GM21717 (cell line): ENCODE data around the gene CDH4.

Experiments used
- ATAC-seq: cut with Tn5 transposase; IDR thresholded peaks from one replicate; pipeline ENCODE4 v1.9.1; 2021; ENCODE audit warnings: mild to moderate bottlenecking, moderate library complexity; ENCODE audit not compliant: unreplicated experiment

The CDH4 gene

DNA sequence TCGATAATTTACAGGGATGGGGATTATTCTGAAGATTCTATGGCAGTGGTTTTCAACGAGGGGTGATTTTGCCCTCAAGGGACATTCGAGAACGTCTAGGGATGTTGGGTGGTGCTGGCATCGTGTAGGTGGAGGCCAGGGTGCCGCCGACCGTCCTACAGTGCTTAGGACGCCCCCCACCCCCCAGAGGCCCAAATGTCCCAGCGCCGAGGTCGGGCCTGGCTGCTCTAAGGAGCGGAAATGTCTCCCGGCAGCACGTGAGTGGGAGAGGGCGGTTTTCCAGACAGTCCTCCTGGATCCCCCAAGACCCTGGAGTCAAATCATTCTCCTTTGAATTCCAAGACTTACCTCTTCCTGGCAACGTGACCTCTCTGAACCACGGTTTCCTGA lies 101.9 kb downstream of the CDH4 start:
- ATAC-seq: no peak

DNA sequence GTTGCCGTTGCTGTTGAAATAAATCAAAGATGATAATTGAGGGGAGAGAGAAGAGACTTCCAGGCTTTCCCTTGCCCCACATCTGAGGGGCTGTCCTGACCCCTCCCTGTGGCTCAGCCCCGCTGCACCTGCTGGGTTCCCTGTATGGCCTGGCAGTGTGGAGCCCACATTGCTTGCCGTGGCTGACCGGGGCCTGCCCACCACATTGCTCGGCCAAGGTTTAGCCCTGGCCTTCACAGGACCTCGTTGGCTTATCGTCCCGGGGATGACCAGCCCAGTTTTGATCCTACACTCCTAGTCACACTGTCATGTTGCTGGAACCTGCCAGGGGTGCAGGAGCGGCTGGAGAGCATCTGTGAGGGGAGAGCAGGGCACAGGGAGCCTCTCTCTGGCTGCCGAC lies 102.4 kb downstream of the CDH4 start:
- no peak for ATAC-seq

DNA sequence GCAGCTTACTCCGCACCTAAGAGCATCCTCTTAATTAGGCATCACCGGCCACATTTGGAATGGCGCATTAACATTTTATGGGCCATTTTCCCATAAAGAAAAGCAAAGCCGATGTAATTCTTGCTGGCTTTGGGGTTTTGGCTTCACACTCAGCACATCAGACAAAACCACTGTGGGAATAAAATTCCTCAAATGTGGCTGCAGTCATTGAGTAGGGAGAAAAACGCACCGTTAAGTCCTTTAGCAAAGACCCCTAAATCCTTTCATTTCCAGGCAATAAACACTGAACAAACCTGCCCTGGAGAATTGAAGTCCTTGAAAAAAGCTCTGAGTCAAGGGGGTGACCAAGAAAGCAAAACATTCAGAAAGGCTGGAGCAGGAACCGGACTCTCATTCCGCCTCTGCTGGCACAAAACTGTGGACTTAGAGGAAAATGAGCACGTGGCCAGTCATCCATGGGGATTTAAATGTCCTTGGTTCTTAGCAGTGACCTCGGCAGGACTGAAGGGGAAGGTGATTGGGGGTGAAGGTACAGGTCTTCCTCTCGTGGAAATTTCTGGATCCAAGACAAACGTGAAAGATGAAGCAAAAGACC lies 102.9 kb downstream of the CDH4 start:
- no peak for ATAC-seq

DNA sequence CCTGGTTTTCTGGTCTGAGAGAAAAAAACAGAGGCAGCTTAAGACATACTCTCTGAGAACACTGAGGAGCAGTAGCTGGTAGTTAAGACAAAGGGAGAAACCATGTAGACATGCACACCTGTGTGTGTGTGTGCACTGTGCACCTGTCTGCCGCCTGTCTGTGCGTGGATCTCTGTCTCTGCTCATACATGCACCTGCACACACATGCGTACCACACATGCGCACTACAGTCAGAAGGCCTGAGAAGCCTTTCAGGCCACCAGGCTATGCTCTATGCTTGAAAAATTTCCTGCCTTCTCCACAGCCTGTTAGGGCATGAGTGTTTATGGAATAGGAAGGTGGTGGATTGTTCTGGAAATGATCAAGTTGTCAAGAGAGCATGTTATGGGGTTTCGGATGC lies 103.5 kb downstream of the CDH4 start:
- no peak for ATAC-seq

DNA sequence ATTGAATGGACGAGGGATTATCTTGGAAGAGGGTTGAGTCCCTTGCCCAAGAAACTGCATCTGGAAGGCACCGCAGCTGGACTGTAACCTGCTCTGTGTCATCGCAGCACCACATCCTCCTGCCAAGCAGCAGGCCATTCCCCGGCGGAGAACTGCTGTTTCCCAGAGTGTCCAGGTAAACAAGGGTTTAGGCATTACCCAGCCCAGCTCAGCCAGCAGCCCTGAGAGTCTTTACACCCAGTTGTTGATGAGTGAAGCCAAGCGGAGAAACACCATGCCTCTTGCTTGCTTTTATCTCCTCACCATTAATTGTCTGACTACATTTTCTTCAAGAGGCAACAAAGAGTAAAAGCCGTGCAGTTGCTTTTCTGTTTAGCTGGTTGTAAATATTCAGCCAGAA lies 104.1 kb downstream of the CDH4 start:
- ATAC-seq: no peak

DNA sequence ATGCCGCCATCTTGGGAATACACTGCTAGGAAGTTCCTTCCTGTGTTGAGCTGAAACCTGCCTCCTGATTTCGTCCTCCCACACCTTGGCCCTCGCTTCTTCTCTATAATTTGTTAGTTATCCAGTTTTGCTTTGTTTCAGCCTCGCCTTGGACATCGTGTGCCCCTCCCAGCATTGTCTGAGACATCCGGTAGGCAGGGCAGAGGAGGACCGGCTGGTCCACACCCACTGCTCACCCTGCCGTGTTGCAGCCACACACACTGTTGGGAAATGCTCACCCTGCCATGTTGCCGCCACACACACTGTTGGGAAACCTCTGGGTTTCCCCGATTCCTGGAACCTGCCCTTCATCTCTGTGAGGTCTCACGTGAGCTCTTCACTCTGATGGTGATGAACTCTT lies 105.1 kb downstream of the CDH4 start:
- ATAC-seq: no peak

DNA sequence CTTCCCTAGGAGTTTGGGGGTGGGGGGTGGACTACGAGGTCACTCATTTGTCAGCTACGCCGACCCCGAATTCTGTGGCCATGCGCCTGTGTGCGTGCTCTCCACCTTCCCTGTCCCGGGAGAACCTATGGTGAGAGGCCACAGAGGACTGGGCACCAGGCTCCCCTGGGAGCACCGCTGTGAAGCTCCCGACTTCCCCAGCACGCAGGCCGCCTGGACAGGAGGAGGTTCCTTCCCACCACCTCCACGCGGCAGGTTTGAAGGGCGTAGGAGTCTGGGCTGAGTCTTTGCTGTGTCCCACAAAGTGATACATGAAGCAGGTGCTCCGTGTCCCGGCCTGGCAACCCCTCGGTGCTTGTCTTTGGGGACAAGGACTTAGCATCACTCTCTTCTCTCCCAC lies 107.2 kb downstream of the CDH4 start:
- ATAC-seq: no peak

DNA sequence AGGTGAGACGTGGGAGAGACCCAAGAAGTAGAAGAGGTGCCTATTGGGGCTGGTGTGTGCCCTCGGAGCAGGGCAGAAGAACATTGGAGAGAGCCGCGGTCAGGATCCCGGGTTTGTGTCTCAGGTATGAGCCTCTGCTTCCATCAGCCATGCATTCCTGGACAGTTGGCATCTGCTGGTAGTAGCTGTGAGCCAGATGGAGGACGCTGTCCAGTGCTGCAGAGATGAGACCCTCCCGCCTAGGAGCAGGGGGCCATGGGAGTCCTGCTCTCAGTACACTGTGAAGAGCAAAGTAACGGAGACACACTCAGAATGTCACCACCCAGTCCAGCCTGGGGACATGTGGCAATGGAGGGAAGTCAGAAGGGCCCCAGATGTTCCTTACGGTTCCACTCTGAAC lies 108.2 kb downstream of the CDH4 start:
- no peak for ATAC-seq

DNA sequence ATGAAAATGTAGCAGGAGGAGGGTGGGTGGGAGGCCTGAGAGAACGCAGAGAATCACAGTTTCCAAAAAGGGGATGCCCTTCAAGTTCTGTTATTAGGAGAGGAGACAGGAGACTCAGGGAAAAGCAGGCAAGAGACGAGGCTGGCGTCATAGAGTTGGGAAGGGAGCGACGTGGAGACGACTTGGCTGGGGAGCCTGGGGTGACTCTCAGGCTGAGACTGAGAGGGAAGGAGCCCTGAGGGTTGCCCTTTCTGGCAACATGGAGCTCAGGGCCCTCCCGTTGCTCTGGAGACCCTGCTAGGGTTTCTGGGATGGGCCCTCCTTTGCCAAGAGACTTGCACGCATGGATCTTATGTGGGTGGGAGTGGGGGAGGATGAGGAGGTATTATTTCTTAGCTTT lies 108.9 kb downstream of the CDH4 start:
- ATAC-seq: no peak

DNA sequence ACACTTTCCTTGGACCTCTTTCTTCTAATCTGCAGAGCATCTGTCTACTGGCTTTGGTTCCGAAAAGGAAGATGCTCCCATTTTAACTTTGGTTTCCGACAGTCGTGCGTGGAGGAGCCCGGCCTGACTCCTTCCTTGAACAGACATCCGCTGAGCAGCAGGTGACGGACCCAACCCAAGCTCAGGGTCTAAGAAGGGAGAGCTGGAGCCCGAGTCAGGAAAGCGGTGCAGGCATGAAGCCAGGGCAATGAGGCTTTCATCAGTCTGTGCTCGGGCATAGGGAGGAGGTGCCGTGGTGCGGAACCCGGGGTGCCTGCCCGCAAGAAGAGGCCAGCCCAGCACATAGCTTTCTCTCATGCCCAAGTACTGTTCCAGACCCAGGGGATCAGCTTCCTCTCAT lies 109.4 kb downstream of the CDH4 start:
- ATAC-seq: no peak

DNA sequence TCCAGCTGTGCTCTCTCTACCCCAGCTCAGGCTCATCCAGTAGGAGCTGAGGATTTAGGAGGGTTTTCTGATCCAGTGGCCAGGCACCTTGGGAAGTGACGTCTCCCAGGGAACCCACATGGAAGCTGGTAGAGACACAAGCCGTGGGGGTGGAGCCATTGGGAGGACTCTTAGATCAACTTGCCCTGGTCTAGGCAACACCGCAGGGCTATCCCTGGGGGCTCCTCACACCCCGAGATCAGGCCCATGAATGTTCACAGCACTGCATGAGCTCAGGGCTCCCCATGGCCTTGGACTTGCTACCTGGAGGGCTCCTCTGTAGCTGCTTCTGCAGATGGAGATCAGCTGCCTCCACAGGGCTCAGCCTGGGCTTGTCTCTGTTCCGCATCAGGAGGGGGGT lies 112.1 kb downstream of the CDH4 start:
- no peak for ATAC-seq

DNA sequence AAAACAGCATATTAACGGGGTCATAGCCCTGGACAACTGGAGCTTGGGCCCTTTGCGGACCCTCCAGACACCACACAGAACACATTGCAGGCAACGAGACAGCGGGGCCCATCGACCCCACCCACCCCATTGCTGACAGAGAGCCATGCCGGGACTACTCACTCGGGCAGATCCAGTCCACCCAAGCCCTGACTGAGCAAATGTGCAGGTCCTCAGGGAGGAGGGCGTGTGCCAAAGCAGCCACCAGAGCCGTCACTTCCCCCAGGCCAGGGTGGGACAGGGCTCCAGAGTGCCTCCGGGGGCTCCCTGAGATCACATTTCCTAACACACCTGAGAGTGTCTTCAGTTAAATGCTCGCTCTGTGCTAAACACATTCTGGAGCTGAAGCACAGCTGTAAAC lies 114.9 kb downstream of the CDH4 start:
- ATAC-seq: no peak

DNA sequence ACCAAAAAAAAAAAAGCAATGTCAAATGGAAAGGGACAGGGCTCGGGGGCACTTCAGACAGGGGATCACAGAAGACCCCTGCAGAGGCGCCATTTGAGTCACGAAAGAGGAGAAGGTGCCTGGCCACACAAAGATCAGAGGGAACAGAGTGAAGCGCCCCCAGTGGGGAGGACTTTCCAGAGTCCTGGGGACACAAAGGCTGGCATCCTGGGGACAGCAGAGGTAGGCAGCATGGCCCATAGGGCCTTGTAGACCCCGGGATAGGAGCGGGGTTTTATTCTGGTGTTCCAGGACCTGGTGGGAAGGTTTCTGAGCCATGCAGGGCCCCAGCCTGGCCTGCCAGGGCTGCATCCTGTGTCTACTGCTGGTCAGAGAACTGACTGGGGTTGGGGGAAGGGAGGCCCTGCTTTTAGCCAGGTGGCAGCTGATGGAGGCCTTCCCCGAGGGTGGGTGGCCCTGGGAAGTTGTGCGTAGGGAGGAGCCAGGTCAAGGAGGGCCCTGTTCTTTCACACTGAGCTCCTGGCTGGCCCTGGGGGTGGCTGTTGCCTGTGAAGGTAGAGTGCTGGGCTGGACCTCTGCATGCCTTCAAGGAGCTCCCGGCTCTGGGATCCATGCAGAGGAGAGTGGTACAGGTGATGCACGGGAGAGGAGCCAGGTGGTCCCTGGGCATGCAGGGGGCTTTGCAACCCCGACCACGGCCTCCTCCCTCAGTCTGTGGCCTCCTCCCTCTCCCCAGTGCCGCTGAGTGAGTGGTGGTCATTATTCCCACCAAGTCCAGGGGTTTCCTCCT lies 117.9 kb downstream of the CDH4 start:
- no peak for ATAC-seq

DNA sequence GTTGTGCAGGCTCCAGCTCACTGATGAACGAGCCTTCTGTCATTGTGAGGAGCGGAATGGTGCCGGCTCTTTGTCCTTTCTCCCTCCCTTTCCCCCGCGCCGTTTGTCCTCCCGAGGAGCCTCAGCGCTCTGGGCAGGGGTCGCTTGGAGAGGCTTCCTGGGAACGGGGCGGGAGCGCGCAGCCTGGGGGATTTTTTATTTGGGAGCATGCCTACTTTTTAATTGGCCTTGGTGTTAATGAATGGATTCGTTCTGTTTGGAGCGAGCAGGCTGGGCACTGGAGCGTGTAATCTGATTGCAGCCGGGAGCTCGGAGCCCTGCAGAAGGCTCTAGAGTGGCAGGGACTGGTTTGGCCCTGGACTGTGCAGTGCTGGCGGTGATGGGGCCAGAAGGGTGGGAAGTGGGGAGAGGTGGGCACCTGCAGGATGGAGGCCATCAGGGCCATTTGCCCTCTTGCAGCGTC lies 118.8 kb downstream of the CDH4 start:
- no peak for ATAC-seq

DNA sequence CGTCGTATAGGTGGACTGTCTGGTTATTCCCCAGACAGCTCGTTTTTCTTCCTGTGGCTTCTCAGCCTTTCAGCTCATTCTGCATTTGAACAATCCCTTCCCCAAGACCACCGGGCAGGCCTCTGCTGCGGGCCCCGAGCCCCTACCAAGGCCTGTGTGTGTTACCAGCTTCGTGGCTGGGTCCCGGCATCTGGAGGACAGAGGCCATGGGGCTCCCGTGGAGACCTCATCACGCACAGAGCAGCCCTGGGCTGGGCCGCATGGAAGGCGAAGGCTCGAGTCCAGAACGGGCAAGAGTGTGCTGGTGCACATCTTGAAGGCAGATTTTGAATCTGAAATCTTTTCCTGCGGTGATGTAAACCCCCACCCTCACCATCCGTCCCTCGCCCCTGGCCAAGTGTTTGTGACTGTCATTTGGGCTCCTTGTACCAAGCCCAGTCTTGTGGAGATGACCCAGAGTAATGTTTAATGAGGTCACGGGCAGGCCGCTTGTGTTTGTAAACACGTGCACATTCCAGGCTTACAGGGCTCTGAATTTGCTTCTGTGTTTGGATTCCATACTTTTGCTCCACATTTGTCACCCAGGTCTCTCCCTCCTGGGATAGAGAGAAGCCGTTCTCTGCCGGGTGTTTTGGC lies 119.6 kb downstream of the CDH4 start:
- no peak for ATAC-seq

DNA sequence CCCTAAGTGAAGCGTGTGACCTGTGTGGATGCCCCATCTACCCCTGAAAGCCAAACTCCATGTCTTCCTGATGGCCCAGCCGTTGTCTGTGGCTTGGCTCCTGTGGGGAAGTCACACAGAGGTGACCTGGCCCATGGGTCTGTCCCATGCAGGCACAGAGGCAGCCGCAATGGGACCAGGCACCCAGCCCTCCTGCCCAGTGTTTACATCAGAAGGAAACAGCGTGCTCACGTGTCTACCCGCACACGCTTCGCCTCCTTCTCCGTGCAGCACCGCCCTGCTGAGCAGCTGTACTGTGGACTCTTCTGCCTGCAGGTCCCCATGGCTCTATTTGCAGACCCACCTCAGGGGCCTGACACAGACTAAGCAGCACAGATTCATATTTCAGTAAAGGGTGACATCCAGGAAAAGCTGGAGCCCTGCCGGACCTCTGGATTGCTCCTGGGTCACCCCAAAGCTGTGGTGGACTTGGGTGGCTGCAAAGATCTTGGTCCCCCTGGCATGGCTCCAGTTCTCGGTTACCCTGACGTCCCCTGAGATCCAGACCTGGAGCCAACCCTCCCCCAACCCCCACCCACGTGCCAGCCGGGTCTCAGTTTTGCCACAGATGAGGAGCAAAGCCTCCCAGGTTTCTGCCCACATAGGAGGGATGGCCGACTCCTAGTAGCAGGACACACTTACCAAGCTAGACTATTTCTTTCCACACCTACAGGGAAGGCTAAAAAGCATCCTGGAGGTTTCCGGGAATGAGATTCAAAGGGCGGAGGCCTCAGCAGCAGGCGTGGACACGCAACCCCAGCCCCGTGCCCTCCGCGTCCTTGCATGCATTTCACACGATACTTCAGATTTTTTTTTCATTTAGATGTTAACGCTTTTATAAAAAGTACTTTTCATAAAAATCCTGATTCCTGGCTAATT lies 120.3 kb downstream of the CDH4 start:
- ATAC-seq: no peak

DNA sequence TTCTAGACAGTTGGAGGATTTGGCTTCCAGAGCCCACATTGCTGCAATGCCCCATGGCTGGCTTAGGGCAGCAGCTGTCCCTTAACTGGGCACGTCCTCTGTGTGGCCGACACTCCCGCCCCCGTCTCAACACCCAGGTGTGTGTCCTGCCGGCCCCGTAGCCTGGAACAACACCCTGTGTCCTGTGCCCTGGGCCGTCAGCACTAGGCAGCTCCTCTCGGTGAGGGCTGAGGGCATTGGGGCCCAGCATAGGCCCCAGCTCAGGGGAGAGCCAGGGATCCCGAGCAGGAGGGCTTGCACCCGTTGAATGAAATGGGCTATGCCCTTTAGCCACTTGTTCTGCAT lies 121.0 kb downstream of the CDH4 start:
- ATAC-seq: no peak

DNA sequence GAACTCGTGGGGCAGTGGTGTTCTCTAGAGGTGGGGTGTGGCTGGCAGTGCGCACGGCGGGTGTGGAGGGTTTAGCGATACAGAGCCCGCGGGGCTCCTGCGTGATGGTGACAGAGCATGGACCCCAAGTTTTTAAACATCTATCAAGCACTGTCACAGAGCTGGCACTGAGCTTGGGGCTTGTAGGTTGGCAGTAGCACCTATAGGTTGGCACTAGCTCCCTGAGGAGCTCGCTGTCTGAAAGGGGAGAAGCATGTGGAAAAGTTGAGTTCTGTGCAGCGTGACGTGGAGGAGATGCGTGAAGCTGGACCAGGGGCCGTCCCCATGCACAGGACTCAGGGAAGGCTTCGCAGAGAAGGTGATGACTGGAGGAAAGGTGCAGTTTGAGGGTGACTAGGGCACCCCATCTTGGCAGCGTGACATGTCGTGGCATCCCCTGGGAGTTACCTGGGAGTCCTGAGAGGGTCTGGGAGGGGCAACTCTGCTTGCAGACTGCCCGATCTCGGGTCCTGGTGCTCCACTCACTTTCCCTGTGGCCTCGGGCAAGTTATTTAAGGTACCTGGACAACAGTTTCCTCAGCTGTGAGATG lies 122.0 kb downstream of the CDH4 start:
- ATAC-seq: no peak

DNA sequence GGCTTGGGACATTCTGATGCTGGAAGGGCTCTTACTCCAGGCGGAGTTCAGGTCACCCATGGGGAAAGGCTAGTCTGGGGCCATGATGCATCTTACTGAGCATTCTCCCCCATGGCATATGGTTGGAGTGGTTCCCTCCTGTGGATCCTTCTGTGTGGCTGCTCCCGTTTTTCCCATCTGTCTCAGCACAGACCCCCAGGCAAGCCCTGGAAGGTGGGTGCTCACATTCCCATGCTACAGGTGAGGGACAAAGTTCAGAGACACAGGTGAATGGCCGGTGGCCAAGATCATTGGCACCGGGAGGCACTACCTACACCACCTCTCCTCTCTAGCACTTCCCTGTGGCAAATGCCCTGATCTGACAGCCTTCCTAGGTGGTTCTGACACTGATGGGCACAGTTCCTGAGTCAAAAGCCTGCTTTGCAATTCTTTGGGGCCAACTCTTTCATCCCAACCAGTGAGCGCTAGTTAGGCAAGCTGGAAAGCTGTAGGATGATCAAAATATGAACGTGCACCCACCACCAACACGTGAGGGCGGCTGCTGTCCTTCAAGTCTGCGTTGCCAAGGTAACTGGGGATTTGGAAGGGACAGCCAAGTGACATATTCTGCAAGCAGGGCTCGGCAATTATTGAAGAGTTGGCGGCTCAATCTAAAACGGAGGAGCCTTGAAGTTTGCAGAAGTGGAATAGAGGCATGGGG lies 124.6 kb downstream of the CDH4 start:
- ATAC-seq: no peak

DNA sequence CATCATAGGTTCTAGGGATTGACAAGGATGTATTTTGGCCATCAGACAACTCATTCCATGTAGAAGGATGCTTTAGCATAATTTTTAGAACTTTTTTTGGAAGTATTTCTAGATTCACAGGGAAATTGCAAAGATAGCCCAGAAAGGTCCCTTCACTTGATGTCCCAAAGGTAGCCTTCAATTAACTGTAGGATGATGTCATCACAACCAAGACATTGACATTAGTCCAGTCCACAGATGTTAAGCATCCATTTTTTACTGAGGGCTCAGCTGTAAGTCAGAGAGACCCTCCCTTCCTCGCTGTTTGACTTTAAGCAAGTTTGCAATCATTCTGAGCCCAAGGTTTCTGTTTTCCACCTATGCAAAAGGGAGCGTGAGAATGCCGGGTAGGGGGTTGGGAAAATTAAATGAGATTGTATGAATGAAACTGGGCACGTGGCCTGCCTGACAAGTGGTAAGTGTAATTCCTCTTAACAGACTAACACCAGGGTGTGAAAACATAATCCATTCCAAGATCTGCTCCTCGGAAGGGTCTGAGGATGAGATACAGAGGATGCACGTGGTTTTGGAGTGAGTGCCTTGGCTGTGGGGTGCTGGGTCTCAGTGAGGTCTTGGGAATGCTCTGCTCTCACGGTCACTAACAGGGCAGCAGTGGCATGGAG lies 126.8 kb downstream of the CDH4 start:
- no peak for ATAC-seq
